Measurements from ENCODE around the gene TRIM27.
"Not testable (repeated sequence)": the region's sequence is repeated elsewhere in the genome, so short reads cannot be mapped to it uniquely, and the experiment has no call there.

The TRIM27 gene

DNA sequence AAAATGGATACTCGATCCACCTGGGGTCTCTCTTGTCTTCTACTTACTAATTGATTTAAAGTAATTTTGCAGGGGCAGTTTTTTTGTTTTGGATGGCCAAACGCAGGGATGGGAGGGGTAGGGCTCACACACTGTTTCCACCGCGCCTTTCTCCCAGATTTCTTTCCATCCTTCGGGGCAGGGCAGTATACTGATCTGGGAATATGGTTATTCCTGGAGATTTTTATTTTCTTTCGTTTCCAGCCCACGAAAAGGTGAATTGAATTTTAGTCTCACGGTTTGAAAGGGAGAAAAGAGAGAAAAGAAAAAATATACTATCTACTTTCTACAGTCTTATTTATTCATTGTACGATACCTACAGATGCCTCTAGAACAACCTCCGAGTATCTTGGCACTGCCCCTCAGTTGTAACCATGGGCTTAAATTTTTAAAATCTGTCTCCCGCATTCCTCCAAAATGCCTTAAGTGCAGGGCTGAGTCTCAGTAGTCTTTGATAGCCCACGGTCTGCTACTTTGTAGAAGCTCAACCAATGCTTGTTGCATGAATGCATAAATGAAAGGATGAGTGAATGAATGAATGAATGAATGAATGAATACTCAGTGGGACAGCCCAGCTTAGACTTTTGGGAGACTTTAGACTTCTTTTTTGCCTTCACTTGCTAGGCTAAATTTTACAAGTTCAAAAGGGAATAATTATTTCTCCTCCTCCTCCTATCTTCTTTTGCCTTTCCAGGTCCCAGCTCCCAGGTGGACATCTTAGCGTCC, 18.1 kb upstream of the TRIM27 start:
- no peak for DNase-seq

DNA sequence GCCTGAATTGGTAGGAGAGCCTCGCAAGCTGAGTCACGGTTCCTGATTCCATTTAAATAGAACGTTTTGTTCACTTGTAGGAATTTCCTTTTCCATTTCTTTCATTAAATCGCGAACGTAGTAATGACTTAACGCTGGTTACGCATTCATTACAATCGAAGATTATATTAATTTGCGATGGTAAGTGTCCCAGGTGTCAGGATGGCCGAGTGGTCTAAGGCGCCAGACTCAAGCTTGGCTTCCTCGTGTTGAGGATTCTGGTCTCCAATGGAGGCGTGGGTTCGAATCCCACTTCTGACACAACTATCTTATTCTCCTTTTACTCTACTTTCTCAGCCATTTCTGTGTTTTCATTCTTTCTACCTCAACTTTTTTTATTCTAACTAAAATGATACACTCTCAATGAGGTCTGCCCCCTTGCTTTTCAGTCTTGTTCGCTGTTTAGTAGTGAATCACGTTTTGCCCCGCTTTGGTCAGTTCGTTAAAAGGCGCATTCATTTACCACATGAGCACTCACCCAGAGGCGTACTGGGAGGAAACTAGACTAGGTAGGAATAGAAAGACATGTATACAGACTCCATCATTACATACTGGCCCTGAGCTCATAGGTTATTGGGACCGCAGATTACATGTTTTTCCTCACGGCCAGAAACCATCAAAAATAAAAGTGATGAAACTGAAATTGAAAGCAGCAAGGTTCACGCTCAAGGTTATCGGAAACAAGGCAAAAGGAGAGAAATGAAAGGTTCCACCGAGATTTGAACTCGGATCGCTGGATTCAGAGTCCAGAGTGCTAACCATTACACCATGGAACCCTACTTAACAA, 17.3 kb upstream of the TRIM27 start:
- peak; percentile 83 for DNase-seq

DNA sequence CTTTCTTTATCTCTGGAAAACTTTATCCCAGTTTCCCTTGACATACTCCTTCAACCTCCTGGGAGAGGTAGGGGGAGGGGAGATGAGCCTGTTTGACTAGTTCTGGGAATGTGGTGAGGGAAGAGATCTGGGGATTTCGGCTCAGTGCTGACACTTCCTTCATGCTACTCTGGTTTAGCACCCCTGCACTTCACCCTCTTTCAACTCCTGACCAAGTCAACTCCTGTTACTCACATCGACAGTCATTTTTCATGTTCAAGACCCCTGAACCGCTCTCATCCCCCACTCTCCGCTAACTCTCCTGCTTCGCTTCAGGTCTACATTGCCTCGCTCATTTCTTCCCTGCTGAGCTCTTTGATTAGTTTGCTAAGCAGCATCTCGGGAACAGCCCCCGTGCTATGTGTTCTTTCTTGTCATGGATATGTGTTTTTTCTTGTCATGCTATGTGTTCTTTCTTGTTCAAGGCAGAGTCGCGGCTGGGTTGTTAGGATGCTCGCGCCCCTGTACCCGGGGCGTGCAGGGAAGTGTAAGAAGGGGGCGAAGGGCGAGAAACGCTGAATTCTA, 16.6 kb upstream of the TRIM27 start:
- DNase-seq: no peak

DNA sequence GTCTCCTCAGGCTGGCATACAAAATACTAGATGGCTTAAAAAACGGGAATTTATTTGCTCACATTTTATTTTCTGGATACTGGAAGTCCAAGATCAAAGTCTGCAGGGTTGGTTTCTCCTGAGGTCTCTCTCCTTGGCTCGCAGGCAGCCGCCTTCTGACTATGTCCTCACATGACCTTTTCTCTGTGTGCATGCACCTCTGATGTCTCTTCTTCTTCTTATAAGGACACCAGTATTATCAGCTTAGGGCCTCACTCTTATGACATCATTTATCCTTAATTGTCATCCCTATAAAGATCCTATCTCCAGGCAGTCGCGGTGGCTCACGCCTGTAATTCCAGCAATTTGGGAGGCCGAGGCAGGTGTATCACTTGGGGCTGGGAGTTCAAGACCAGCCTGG, 9.3 kb upstream of the TRIM27 start:
- DNase-seq: no peak

DNA sequence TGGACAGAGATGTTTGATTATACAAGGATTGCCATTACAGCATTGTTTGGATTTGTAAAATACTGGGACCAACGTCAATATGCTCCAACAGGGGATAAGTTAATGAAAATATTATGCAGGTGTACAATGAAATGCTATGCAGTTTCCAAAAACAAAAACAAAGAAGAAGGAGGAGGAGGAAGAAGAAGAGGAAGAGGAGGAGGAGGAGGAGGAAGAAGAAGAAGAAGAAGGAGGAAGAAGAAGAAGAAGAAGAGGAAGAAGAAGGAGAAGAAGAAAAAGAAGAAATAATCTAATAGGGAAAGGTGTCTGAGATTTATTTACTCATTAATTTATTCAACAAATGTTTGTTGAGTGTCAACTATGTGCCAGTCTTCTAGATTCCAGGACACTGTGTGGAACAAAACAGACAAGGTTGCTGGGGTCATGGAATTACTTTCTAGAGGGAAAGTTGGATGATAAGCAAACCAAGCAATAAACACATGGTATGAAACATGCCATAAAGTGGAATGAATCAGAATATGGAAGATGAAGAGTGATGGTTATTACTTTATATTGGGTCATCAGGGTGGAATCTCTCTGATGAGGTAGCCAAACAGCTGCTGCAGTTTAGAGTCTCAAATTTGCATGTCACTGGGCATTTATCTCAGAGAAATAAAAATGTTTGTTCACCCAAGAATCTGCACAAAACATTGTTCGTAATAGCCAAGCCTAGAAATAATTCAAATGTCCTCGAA, 6.3 kb upstream of the TRIM27 start:
- no peak for DNase-seq

DNA sequence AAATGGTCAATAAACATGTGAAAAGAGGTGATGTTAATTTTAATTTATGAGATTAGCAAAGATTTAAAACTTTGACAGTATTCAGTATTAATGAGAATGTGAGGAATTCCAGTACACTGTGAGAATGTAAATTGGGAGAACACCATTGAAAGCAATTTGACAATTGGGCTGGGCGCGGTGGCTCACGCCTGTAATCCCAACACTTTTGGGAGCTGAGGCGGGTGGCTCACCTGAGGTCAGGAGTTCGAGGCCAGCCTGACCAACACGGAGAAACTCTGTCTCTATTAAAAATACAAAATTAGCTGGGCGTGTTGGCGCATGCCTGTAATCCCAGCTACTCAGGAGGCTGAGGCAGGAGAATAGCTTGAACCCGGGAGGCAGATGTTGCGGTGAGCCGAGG, 5.6 kb upstream of the TRIM27 start:
- DNase-seq: not testable (repeated sequence)

DNA sequence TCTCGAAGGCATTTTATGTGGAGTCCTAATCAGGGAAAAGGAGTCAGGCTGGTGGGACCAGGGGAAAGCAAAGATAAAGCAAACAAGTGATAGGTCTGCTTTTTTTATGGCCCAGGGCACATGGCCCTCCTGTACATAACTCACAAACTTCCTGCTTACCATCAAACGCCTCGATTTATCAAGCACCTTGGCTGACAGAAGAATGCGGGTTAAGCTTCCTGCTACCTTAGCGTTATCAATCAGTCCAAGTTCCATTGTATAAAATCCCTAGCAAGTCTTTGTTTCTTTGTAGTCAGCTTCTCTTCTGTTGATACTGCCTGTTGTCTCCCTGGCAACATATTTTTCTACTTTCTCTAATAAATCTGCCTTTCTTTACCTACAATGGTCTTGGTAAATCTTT, 4.1 kb upstream of the TRIM27 start:
- no peak for DNase-seq

DNA sequence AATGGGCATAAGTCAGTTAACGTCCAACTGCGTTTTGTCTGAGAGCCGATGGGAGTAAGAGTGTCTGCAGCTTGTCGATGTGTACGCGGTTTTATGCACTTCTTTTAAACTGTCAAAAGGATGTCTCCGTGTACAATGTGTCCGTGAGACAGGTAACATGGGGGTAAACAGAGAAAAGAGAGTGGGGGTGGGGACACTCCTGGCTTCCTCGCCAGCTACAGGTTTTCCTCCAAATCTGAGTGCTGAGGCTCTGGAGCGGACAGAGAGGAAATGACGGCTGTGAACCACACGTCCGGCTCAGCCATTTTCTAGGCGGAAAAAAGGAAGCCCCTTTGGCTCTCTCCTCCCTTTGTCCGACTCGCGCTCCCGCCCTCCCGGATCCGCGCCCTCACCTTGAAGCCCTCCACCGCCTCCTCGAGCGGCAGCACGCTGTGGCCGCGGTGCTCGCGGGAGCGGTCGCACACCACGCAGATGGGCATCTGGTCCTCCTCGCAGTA, 916 bp downstream of the TRIM27 start:
- DNase-seq: no peak

DNA sequence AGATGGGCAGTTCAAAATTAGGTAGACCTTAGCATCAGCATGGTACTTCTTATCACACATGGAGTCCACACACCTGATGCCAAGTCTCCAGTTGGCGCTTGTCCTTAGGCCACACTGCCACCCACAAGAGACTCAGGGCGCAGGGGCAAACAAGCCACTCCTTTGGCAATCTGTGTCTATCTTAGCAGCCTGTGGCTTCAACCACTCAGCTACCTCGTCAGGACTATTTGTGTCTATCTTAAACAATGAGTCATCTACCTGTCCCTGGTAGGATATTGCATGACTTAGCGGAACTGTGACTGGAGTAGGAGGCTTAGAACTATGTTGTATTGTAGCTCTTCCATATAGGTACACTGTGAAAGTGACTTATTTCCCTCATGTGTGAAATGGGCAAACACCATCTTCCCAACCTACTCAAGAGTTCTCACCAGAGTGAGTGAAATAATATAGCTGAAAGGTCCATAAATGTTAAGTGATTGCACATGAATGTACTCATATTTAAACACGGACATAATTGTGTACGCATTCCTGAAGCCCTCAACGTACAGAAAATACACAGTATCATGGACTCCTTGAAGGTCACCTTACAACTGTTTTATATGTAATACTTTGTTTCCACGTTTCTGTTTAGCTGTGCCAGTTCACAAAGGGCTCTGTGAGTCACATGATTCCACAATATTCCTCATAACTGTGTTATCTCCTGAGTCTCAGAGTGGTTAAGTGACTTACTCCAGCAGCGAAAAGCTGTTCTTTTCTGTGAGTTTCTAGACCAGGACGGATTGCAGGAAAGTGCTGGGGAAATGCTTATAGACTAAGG, 1.6 kb downstream of the TRIM27 start:
- DNase-seq: peak; percentile 36

DNA sequence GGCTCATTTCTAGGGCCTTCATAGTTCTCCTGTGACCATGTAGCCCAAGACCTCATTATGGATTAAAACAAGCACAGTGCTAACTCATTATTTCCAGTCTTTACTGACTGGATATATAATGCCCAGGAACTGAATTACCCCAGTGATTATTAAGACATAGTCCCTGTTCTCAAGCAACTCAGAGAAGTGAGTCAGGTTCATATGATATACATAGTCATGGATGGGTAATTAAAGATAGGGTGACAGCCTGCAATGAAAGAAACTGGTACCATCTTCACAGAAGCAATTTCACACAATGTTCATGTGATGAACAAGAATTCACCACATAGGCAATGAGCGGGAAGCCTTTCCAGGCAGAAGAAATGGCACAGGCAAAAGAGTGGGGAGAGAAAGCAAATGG, 3.5 kb downstream of the TRIM27 start:
- DNase-seq: no peak

DNA sequence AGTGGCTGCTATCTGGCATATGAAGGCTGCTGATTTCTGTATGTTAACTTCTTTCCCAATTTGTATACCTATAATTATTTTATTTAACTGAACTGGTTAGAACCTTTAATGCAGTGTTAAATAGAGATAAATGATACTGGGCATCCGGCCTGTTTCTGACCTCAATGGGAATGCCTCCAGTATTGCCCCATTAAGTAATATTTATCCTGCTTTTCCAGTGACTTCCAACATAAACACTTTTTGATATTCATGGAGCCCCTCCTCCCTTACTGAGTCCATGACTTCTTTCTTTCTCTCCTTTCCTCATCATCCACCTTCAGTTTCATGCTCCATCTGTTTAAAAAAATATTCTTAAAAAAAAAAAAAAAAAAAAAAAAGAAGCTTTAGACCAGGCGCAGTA, 8.8 kb downstream of the TRIM27 start:
- DNase-seq: no peak

DNA sequence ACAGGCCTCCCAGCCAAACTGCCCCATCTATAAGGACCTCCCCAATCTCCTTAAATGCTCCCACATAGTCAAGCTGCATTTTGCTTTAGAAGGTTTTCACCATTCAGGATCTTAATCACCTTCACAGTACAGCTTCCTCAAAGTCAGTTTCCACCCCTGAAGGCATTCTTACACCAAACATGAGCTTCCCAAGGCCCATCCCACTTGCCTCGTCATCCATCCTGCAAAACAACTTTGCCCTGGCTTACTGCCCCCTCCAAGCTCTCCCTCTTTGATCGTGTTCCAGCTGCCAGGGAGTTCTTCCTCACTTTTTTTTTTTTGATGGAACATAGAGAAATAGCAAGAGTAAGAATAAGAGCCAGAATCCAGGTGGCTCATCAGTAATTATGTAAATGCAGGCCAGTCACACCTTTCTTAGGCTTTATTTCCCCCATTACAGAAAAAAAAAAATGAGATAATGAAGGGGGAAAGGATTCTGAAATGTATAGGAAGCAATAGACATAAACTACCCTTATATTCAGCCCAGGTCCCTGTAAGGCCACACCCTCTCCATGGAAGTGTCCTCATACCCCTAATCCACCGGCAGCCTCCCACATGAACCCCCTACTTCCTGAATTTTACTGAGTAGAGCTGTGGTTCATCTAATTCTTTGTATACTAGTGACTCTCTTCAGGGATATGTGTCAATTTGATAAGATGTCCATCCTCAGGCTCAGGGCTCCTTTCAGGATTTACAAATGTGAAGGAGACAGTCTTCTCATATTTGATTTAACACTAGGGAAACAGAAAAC, 12.7 kb downstream of the TRIM27 start:
- DNase-seq: no peak

DNA sequence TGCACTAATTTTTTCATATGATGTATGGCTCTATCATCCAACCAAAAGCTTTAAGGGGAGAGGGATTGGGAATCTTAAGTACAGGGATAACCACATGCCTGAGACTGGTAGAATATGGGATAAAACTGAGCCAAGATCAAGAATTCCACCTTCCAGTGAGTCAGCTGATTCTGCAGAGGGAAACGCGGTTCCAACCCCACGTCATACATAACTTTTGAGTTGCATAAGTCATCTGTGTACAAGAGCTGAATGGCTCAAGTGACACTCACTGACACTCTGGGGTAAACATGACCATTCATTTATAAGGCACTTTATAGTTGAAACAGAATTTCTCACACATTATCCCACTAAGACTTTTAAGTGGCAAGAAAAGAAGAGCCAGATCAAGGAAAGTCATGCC, 16.4 kb downstream of the TRIM27 start:
- no peak for DNase-seq

DNA sequence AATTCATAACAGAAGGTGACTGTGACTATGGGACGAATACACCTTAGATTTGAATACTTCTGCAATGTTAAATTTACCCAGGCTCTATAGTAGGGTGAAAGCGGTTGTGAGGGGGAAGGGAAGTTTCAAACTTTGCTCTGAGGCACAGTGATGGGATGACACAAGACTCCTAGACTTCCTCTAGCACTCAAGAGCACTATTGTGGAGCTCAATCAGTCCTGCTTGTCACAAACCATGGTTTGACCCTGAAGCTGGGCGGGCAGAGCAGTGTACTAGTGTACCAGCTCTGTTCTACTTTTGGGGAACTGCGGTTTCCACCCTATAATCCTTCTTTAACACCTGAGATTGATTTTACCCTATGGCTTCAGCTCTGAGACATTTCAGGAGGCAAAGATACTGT, 17.1 kb downstream of the TRIM27 start:
- DNase-seq: no peak

DNA sequence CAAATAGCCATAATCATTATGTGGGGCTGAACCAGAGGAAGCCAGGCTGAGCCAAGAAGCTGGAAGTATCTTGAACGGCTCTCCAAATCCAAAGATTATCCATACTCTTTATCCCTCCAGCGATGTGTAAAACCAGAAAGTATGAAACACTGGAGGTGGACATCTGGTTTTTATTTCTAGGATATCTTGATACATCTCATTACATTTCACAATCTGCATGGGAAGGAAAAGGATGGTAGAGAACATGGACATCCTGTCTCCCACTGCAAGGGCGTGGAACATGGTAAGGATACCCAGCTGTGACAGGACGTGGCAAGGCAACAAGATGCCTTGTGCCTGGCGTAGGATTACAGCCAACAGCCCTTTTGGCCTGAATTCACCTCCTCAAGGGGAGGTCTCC, 20.1 kb downstream of the TRIM27 start:
- DNase-seq: no peak

DNA sequence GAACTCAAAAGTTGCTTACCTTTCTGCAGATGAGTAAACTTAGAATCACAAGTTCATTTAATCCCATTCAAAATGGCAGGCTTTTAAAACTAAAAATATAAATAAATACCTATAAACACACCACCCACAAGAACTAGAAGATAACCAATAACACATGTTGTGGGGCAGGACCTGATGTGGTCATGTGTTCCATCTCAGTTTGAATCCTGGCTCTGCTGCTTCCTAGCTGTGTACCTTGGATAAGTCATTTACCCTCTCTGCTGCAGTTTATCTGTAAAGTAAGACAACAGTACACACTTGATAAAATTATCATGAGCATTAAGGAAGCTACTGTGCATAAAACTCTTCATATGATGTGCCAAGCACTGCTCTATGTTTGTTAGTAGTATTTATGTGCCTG, 22.0 kb downstream of the TRIM27 start:
- DNase-seq: no peak

DNA sequence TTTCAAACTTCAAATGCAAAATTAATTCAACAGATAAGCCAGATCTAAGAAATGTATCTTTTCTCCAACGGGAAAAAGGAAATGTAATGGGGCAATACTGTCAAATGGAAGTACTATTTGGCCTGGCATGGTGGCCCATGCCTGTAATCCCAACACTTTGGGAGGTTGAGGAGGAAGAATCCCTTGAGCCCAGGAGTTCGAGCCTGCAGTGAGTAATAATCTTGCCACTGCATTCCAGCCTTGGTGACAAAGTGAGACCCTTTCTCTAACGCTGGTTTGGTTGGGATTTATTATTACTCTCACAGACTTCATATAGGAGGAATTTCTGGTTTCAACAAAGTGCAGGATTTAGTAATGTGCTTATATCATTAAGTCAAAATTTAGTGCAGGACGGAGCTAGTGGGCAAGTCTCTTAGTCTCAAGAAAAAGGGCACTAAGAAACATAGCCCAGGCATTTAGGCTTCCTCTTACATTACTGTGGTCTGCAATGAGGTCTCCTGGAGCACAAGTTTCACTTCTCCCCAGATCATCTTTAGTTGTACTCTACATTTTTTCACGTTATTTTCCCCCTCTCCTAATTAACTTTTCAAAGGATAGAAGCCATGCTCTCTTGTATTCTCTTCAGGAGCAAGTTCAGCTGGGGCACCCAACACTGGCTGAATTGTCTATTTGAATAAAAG, 23.1 kb downstream of the TRIM27 start:
- no peak for DNase-seq

DNA sequence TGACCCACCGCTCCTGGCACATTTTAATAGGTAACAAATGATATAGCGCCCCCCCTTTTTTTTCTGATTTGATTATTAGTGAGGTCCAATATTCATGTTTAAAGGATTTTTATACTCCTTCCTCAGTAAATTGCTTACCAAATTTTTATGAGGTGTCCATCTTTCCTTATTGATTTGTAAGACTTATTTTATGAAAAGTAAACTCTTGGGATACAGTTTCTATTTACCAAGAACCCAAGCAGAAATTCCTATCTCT, 25.1 kb downstream of the TRIM27 start:
- DNase-seq: no peak

DNA sequence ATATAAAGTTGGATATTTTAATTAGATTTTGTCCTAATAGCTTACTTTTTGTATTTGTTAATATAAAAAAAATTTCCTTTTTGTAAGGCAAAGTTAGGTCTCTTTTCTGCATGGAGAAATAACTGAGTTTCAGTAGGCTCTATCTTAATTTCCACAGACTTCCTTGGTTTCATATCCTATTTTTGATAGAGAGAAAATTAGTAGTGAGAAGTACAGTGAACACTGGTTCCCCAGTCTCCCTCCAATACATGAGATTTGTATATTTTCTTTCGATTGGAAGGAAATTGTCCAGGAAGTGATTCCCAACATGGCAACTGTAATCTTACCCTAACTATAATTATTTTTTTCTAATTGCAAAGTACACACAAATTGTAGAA, 26.4 kb downstream of the TRIM27 start:
- no peak for DNase-seq

DNA sequence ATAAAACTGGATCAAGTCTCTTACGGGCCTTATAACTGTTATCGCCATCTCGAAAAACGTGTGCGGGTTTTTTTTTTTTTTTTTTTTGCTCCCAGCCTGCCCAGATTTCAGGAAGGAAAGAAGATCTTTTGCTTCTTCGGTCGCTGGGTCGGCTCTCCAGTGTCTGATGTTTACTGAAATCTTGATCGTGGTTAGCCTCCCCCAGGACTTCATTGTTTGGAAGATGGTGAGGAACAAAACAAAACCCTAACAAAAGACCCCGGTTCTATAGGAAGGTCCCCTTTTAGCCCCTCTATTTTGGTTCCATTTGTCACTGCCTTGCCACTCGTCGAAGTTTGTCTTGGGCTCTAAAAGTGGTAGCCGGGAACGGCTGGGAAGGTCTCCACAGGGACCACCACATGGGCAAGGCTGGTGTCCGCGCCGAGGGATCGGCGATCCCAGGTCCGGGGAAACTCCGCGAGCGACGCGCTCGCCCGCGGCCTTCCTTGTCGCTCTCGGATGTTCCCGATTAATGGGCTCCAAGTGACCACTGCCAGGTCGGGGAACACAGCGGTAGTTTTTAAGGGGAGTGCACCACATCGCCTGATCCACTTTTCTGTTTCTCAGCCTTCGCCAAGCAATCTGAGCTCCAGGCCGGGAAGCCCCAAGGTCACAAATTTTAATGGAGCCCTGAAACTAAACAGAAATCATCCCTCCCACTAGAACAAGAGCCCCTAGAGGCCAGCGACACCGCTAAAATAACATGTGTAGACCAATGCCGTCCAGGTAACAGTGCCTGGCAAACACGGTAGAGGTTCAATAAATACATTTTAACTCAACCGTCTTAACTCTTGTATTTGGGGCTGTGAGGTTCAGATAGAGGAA, 27.0 kb downstream of the TRIM27 start:
- DNase-seq: peak; percentile 57

All from DMS153 (cell line).